Hindlimb muscle (tissue), 1 donor: Measurements from ENCODE around the gene CAPN14. TPM values are rescaled to one million over a fixed set of nuclear protein-coding genes. Genes with fewer than 3 reads are reported as not detected.

Source experiments
- DNase-seq: peaks from one replicate; pipeline ENCODE4 v3.0.0-alpha.2; 2013
- polyA plus RNA-seq: library from polyadenylated mRNA; unstranded; fragments of 120-200 nt; gene quantifications from one replicate; pipeline ENCODE4 v1.2.1, GENCODE V29; 2013; ENCODE audit not compliant: insufficient read length

CAPN14 gene
- polyA plus RNA-seq, 1 donor = 0.09 TPM

GRCh38 chr2:31223749-31224148 lies 6.4 kb upstream of the CAPN14 start:
- DNase-seq = no peak

- no peak for DNase-seq
These were observed 5.7 kb upstream of the CAPN14 start for GRCh38 chr2:31223026-31223425.

GRCh38 chr2:31222071-31222470 lies 4.8 kb upstream of the CAPN14 start:
- DNase-seq = no peak

GRCh38 chr2:31221544-31221943 lies 4.2 kb upstream of the CAPN14 start:
- DNase-seq = no peak

GRCh38 chr2:31219131-31219969 lies 2.0 kb upstream of the CAPN14 start:
- DNase-seq = no peak

GRCh38 chr2:31216734-31217133 lies 581 bp downstream of the CAPN14 start:
- DNase-seq = no peak

- no peak for DNase-seq
These were observed 2.8 kb downstream of the CAPN14 start for GRCh38 chr2:31214444-31214915.

- DNase-seq = no peak
These were observed 3.5 kb downstream of the CAPN14 start for GRCh38 chr2:31213601-31214443.

GRCh38 chr2:31212659-31213600 lies 4.4 kb downstream of the CAPN14 start:
- no peak for DNase-seq

GRCh38 chr2:31208240-31208639 lies 9.1 kb downstream of the CAPN14 start:
- DNase-seq = no peak

- no peak for DNase-seq
These were observed 9.5 kb downstream of the CAPN14 start for GRCh38 chr2:31207790-31208189.

GRCh38 chr2:31205613-31206012 lies 11.7 kb downstream of the CAPN14 start:
- DNase-seq = no peak

GRCh38 chr2:31205186-31205585 lies 12.1 kb downstream of the CAPN14 start:
- no peak for DNase-seq

- DNase-seq = no peak
These were observed 12.5 kb downstream of the CAPN14 start for GRCh38 chr2:31204783-31205182.

GRCh38 chr2:31203916-31204315 lies 13.4 kb downstream of the CAPN14 start:
- DNase-seq = no peak

- no peak for DNase-seq
These were observed 14.5 kb downstream of the CAPN14 start for GRCh38 chr2:31202833-31203232.

GRCh38 chr2:31202041-31202440 lies 15.3 kb downstream of the CAPN14 start:
- DNase-seq = no peak

- DNase-seq = no peak
These were observed 16.3 kb downstream of the CAPN14 start for GRCh38 chr2:31200972-31201371.

GRCh38 chr2:31199206-31199605 lies 18.1 kb downstream of the CAPN14 start:
- DNase-seq = no peak

GRCh38 chr2:31197669-31198068 lies 19.6 kb downstream of the CAPN14 start:
- DNase-seq = no peak

GRCh38 chr2:31197166-31197565 lies 20.1 kb downstream of the CAPN14 start:
- no peak for DNase-seq

GRCh38 chr2:31196622-31197021 lies 20.7 kb downstream of the CAPN14 start:
- no peak for DNase-seq
